ENCODE measurements around the gene CHTOP.

DNA sequence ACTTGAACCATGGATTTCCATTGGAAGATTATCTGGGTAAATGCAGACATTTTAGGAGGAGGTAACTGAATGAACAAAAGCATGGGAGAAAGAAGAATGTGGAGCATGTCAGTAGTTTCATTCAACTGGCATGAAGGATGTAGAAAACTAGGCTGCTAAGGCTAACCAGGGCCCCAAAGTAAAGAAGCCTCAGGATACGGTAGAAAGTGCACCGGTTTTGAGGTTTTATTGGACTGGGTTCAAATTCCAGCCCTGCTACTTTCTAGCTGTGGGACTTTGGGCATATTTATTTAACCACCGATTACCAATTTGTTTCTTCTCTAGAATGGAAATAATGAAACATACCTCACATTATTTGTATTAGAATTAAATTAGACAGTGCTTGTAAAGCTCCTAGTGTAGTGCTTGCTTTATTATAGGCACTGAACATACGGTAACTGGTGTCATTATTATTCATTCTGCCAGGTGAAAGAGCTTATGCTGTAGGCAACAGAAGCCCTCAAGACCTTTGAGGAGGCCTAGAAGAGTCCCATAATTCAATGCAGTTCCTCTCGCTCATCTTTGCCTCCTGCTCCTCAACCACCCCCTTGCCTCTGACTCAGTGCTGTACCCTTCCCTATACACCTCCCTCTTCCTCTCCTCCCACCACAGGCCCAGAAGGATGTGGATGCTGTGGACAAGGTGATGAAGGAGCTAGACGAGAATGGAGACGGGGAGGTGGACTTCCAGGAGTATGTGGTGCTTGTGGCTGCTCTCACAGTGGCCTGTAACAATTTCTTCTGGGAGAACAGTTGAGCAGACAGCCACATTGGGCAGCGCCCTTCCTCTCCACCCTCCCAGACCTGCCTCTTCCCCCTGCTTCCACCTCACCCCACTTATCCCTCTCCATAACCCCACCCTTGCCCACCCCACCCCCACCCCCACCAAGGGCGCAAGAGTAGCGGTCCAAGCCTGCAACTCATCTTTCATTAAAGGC lies 2.5 kb upstream of the CHTOP start:
- TF ChIP-seq ESRRG (CRISPR knock-in tag; IDR thresholded peaks at IDR 0.05): no peak
- no peak for TF ChIP-seq ARNTL (CRISPR knock-in tag; IDR thresholded peaks at IDR 0.05; ENCODE audit: borderline replicate concordance, low read depth)
- TF ChIP-seq ZNF70 (CRISPR knock-in tag; IDR thresholded peaks at IDR 0.05): no peak
- TF ChIP-seq, protein P1, sequence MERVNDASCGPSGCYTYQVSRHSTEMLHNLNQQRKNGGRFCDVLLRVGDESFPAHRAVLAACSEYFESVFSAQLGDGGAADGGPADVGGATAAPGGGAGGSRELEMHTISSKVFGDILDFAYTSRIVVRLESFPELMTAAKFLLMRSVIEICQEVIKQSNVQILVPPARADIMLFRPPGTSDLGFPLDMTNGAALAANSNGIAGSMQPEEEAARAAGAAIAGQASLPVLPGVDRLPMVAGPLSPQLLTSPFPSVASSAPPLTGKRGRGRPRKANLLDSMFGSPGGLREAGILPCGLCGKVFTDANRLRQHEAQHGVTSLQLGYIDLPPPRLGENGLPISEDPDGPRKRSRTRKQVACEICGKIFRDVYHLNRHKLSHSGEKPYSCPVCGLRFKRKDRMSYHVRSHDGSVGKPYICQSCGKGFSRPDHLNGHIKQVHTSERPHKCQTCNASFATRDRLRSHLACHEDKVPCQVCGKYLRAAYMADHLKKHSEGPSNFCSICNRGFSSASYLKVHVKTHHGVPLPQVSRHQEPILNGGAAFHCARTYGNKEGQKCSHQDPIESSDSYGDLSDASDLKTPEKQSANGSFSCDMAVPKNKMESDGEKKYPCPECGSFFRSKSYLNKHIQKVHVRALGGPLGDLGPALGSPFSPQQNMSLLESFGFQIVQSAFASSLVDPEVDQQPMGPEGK (CRISPR knock-in tag; IDR thresholded peaks at IDR 0.05; ENCODE audit: borderline replicate concordance): no peak
